Measurements from ENCODE around the gene CCL16. TPM values are rescaled to one million over a fixed set of nuclear protein-coding genes. Genes with fewer than 3 reads are reported as not detected.
"Not testable (repeated sequence)": the region's sequence is repeated elsewhere in the genome, so short reads cannot be mapped to it uniquely, and the experiment has no call there.

The CCL16 gene
- total RNA-seq, 1 donor from 2014 or later = not detected

GRCh38 chr17:35938492-35938891 lies 42.8 kb downstream of the CCL16 start:
- DNase-seq (ENCODE audit: low read depth in 2 of 2) = not testable (repeated sequence)

GRCh38 chr17:35936063-35936462 lies 45.2 kb downstream of the CCL16 start:
- DNase-seq (ENCODE audit: low read depth in 2 of 2) = no peak

GRCh38 chr17:35934760-35935159 lies 46.5 kb downstream of the CCL16 start:
- DNase-seq (ENCODE audit: low read depth in 2 of 2) = no peak

GRCh38 chr17:35932586-35932985 lies 48.7 kb downstream of the CCL16 start:
- peak in 1 of 2 donors; percentile 9 for DNase-seq (ENCODE audit: low read depth in 2 of 2)

GRCh38 chr17:35931794-35932425 lies 49.4 kb downstream of the CCL16 start:
- DNase-seq (ENCODE audit: low read depth in 2 of 2) = peak in 1 of 2 donors; percentile 14

GRCh38 chr17:35930211-35931065 lies 50.9 kb downstream of the CCL16 start, which contains the start of gene RDM1:
Gene RDM1 (minus strand): TSS chr17:35930773. CDS start chr17:35930727, 46 bp downstream.
- DNase-seq (ENCODE audit: low read depth in 2 of 2) = peak; percentile 5 to 10

- no peak for DNase-seq (ENCODE audit: low read depth in 2 of 2)
These were observed 53.6 kb downstream of the CCL16 start for GRCh38 chr17:35927714-35928113.

Other genes starting within 250 kb of the CCL16 start
- under 0.01 TPM in 2 replicates for gene RASL10B, start 249.9 kb downstream of the CCL16 start, total RNA-seq
- gene GAS2L2, start 228.3 kb downstream of the CCL16 start, total RNA-seq = under 0.01 TPM in 1 of 2 replicates, not detected in the other
- gene C17orf50, start 220.6 kb downstream of the CCL16 start, total RNA-seq = not detected in 2 replicates
- 0.40 and 0.87 TPM in 2 replicates for gene MMP28, start 185.9 kb downstream of the CCL16 start, total RNA-seq
- 54.5 and 65.7 TPM in 2 replicates for gene TAF15, start 172.0 kb downstream of the CCL16 start, total RNA-seq
- gene HEATR9, start 112.6 kb downstream of the CCL16 start, total RNA-seq = not detected in 2 replicates
- 0.20 and 0.65 TPM in 2 replicates for gene CCL5, start 101.1 kb downstream of the CCL16 start, total RNA-seq
- not detected in 2 replicates for gene RDM1, start 50.7 kb downstream of the CCL16 start, total RNA-seq
- gene LYZL6, start 37.8 kb downstream of the CCL16 start, total RNA-seq = not detected in 2 replicates
- gene CCL14, start 5.2 kb upstream of the CCL16 start, total RNA-seq = 3.9 and 4.6 TPM in 2 replicates
- not detected in 2 replicates for gene CCL15, start 20.1 kb upstream of the CCL16 start, total RNA-seq
- 0.65 and 0.99 TPM in 2 replicates for gene CCL23, start 36.5 kb upstream of the CCL16 start, total RNA-seq
- not detected in 2 replicates for gene CCL18, start 82.8 kb upstream of the CCL16 start, total RNA-seq
- gene CCL3, start 108.6 kb upstream of the CCL16 start, total RNA-seq = not detected in 2 replicates
- gene CCL4, start 122.3 kb upstream of the CCL16 start, total RNA-seq = not detected in 2 replicates
- gene TBC1D3B, start 195.1 kb upstream of the CCL16 start, total RNA-seq = 0.44 and 0.99 TPM in 2 replicates
- not detected in 2 replicates for gene CCL3L1, start 215.3 kb upstream of the CCL16 start, total RNA-seq
- not detected in 2 replicates for gene CCL4L2, start 229.6 kb upstream of the CCL16 start, total RNA-seq